GM19324 (cell line): ENCODE results near the gene APP.

Experiments
- ATAC-seq: cut with Tn5 transposase; IDR thresholded peaks from one replicate; pipeline ENCODE4 v1.9.1; 2021; ENCODE audit warnings: mild to moderate bottlenecking, moderate library complexity; ENCODE audit not compliant: unreplicated experiment, low FRiP score

The APP gene

GRCh38 chr21:26170471-26171257, at the start of gene APP:
APP (minus strand) TSS chr21:26170770; CDS start chr21:26170620, 150 bp downstream.
- peak; percentile 81 for ATAC-seq

DNA sequence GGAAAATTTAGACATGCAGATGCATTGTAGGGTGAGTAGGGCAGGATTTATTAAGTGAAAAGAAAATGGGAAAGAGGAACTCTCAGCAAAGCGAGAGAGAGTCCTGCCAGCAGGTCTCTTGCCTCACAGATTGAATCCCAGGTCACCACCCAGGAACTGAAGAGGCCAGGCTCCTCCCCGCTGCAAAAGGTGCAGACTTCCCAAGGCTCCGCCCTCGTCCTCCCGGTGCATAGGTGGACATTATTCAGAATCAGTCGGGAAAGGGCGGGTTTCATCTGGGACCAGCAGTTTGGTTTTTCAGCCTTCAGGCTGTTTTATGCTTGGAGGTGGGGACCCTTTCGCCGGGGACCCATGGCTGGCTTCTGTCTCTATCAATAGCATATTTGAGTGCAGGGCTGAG, 41.6 kb upstream of the APP start:
- no peak for ATAC-seq

DNA sequence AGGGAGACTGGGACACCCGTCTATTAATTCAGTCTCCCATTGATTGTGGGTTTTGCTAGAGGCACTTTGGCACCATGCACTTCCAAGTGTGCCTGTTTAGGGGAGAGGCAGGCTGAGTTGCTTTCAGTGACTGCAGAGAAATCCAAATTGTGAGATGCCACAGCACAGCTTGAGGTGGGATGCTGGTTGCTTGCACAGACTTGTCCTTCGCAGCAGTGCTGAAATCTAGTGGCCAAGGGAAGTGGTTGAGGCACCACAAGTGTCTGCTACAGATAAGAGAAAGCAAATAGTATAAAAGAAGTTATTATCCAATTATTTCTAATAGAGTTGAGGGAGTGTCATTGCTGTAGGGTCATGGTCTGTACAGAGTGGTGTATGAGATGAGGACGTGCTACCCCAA, 40.0 kb upstream of the APP start:
- ATAC-seq: no peak

DNA sequence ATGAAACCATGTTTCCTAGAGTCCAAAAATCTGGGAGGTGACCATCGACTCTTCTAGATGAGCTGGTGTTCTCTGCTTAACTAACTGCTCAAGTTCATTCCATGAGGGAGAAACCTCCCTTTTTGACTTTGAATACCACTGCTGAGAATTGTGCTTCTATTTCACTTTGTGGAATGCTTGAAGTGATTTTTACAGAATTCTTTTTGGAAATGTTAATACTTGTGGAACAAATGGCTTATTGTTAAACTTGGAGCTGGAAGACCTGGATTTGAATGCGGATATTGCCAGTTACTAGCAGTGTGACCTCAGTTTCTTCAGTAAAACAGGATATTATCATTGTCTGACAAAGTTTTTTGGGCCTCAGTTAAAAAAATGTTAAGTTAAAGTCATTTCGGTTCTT, 36.5 kb upstream of the APP start:
- no peak for ATAC-seq

GRCh38 chr21:26199456-26199855, 28.9 kb upstream of the APP start:
- no peak for ATAC-seq

DNA sequence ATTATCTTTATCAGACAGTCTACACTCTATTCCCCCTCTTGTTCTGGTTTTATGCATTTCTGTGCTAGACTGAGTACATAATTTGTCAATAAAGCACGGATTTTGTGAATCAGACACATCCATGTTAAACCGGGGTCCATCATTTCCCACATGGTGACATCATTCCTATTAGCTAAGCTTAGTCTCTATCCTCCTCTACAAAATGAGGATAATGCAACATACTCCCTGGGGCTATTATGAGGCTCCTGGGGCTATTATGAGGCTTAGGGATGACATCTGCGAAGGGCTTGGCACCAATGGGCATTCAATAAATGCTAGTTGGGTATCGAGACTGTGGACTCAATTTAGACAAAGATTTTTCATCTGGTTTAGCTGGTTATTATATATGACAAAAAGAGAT, 25.1 kb upstream of the APP start:
- ATAC-seq: no peak

- no peak for ATAC-seq
Observed at GRCh38 chr21:26194811-26195251, 24.3 kb upstream of the APP start.

DNA sequence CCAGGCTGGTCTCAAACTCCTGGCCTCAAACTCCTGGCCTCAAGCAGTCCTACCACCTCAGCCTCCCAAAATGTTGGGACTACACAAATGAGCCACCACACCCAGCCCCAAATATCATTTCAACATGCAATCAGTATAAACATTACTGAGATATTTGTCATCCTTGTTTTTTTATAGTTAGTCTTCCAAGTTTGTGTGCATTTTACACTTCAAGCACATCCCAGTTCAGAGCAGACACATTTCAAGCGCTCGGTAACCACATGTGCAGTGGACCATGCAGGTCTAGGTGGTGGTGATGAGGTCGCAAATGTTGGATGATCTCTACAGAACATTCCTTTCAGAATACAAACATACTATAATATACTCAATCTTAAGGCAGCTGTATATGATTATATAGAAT, 23.8 kb upstream of the APP start:
- ATAC-seq: no peak

DNA sequence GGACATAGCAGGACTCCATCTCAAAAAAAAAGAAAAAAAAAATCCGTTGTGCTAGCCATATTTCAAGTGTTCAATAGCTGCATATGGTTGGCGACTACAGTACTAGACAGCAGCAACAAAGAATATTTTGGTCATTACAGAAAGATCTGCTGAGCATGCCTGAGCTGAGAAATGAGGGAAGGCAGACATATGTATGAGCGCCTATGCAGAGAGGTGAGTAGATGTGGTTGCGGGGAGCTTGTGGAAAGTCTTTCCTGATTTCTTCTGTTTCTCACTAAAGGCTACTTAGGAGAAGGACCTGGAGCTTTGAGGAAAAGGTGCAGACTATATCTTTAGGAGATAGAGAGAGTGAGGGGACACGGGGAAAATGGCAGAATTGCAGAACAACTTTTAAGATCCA, 21.0 kb upstream of the APP start:
- ATAC-seq: no peak

DNA sequence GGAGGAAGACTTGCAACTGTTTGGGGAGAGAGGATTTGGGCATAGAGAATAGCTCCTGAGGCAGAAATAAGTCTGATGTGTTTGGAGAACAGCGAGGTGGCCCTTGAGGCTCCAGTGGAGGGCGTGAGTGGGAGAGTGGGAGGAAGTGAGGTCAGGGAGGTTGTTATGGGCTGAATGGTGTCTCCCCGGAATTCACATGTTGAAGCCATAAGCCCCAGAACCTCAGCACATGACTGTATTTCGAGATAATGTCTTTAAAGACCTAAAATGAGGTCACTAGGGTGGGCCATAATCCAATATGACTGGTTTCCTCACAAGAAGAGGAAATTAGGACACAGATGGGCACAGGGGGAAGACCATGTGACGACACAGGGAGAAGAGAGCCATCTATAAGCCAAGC, 17.9 kb upstream of the APP start:
- ATAC-seq: no peak

DNA sequence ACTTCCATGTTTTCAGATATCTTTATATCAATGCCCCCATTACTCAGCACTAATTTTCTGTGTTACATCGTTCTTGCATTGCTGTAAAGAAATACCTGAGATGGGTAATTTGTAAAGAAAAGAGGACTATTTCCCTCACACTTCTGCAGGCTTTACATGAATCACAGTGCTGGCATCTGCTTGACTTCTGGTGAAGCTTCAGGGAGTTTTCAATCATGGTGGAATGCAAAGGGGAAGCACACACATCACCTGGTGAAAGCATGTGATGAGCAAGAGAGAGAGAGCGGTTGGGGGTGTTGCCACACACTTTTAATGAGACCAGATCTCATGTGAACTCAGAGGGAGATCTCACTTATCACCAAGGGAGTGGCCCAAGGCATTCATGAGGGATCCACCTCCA, 14.9 kb upstream of the APP start:
- ATAC-seq: no peak

DNA sequence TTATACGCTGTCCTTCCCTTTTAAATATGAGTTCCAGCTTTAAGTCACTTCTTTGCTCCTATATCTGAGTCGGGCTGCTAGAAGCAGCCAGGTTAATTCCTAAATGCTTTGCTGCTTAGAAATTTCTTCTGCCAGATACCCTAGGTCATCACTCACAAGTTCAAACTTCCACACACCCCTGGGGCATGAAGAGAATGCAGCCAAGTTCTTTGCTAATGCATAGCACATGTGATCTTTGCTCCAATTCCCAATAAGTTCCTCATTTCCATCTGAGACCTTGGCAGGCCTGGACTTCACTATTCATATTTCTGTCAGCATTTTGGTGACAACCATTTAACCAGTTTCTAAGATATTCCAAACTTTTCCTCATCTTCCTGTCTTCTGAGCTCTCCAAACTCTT, 14.5 kb upstream of the APP start:
- ATAC-seq: no peak

- no peak for ATAC-seq
Observed at GRCh38 chr21:26179501-26179900, 8.9 kb upstream of the APP start.

GRCh38 chr21:26177746-26178426, 7.3 kb upstream of the APP start:
- ATAC-seq: no peak

DNA sequence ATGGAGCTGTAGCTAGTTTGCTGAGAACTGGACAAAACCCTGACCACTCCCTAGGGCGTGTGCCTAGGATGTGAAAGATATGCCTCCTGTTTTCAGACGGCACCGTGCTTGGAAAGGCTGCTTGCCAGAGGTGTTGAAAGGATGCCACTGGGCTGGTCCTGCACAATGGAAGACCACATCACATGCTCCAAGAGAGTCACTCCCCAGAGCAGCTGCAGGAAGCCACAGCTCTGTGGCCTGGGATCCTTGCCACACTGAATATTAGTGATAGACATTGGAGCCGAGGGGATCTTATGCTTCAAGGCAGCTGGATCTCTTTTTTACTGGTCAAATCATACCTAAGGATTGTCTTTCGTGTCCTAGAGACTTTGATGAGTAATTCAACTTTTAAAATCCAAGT, 6.6 kb upstream of the APP start:
- no peak for ATAC-seq

GRCh38 chr21:26171258-26172100, 909 bp upstream of the APP start:
- ATAC-seq: no peak

DNA sequence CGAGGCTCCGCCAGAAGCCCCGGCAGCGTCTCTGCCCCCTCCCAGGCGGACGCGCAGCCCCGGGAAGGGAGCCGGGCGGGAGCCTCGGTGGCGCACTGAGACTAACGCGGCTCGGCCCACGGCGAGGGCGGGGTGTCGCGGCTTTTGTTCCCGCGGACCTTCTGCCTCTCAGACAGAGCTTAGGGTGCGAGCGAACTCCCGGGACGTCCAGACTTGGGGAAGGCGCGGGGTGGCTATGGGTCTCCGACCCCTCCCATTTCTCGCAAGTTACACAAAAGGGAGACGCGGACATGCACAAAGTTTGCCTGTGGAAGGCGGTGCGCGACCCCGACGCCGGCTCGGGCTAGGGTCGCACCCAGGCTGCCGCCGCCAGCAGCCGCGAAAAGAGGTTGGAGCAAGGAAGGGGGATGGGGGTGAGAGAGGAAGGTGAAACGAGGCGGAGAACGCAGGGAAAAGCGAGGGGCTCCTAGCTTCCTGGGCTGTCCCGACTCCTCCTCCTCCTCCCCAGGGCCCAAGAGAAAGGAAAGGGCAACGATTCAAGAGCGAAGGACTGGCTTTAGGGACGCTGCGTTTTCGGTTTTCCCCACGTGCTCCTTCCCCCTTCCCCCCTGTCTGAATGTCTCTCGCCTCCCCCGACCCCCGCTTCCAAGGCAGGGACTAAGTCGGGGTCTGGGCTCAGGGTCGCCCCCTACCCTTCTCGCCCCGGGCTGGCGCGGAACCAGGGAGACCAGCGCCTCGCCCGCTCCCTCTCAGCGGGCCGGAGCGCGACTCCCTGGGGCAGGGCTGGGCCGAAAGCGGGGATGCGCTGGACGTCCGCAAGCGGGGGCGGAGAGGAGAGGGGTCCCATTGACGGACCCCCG, 729 bp downstream of the APP start:
- peak; percentile 46 for ATAC-seq

GRCh38 chr21:26169061-26169610, 1.4 kb downstream of the APP start:
- ATAC-seq: peak; percentile 43

- ATAC-seq: no peak
Observed at GRCh38 chr21:26168371-26168770, 2.2 kb downstream of the APP start.

- no peak for ATAC-seq
Observed at GRCh38 chr21:26167593-26167992, 3.0 kb downstream of the APP start.
